Activated CD4-positive, alpha-beta memory T cell treated with anti-CD3 and anti-CD28 coated beads for 36 hours (primary cell): Measurements from ENCODE around the gene TET2. TPM values are rescaled to one million over a fixed set of nuclear protein-coding genes. Genes with fewer than 3 reads are reported as not detected.
"Not testable (repeated sequence)": the region's sequence is repeated elsewhere in the genome, so short reads cannot be mapped to it uniquely, and the experiment has no call there.

Experiments used
- CTCF ChIA-PET: fragments of 350-600 bp; sonication (Branson Sonifier 250); formaldehyde crosslinking; loops from one replicate; lab custom pipeline; 2021; ENCODE audit warnings: antibody characterized with exemption, inconsistent platforms; lab: Charles Lee
- POLR2A ChIA-PET: fragments of 350-600 bp; sonication (Branson Sonifier 250); formaldehyde crosslinking; loops from one replicate; lab custom pipeline; 2021; ENCODE audit warnings: antibody characterized with exemption; lab: Charles Lee
- DNase-seq: peaks from one replicate; pipeline ENCODE4 v3.0.0-alpha.2; 2020
- H3K27ac Mint-ChIP-seq: one replicate; pipeline ENCODE4 v1.8.0; 2021; ENCODE audit warnings: mixed read lengths
- H3K27me3 Mint-ChIP-seq: one replicate; pipeline ENCODE4 v1.8.0; 2021; ENCODE audit warnings: mixed read lengths
- H3K36me3 Mint-ChIP-seq: one replicate; pipeline ENCODE4 v1.8.0; 2021; ENCODE audit warnings: mixed read lengths
- H3K4me1 Mint-ChIP-seq: one replicate; pipeline ENCODE4 v1.8.0; 2021; ENCODE audit warnings: low read depth, mixed read lengths
- H3K4me3 Mint-ChIP-seq: one replicate; pipeline ENCODE4 v1.8.0; 2021; ENCODE audit warnings: mild to moderate bottlenecking, mixed read lengths
- H3K9me3 Mint-ChIP-seq: one replicate; pipeline ENCODE4 v1.8.0; 2021; ENCODE audit warnings: mixed read lengths
- intact Hi-C: fragments of 100-400 bp; cut with micrococcal nuclease; formaldehyde crosslinking; loops from one replicate; pipeline ENCODE4 v1.15.1; 2023
- total RNA-seq, 2 experiments: library from RNA; stranded (reverse); gene quantifications; one replicate each; pipeline ENCODE4 v1.2.3, GENCODE V29; 2021

TET2 gene
- total RNA-seq, 2 experiments from 2014 or later, result 30.2 to 30.6 TPM

- Mint-ChIP-seq H3K9me3 (no peaks in the 10 kb centered on the region), H3K4me3 (no peak overlapping the region), H3K36me3 (peaks cover 37% of the 10 kb centered on the region), H3K27ac (no peak overlapping the region), H3K4me1 (peaks cover 48% of the 10 kb centered on the region), H3K27me3 (no peaks in the 10 kb centered on the region)
- CTCF ChIA-PET, result interaction anchor here (0.6 to 1.7 kb wide), 5 partner anchors 28 to 353 kb away, joined by 3 to 7 read pairs (median 3); partner anchors contain the start of gene PPA2
- intact Hi-C loops, result no loop called here
- DNase-seq, result no peak
- POLR2A ChIA-PET, result no interaction called here
Measured at GRCh38 chr4:105277702-105278101, 131.0 kb downstream of the TET2 start.

DNA sequence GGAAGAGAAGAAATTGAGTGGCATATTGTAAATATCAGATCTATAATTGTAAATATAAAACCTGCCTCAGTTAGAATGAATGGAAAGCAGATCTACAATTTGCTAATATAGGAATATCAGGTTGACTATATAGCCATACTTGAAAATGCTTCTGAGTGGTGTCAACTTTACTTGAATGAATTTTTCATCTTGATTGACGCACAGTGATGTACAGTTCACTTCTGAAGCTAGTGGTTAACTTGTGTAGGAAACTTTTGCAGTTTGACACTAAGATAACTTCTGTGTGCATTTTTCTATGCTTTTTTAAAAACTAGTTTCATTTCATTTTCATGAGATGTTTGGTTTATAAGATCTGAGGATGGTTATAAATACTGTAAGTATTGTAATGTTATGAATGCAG, 132.6 kb downstream of the TET2 start:
- CTCF ChIA-PET, result no interaction called here
- Mint-ChIP-seq H3K27me3 (no peaks in the 10 kb centered on the region), H3K9me3 (no peaks in the 10 kb centered on the region), H3K27ac (peak overlapping the region; percentile 1), H3K4me1 (peaks cover 34% of the 10 kb centered on the region), H3K4me3 (no peak overlapping the region), H3K36me3 (peaks cover 25% of the 10 kb centered on the region)
- POLR2A ChIA-PET, result no interaction called here
- intact Hi-C loops, result loop anchor here (1.0 kb wide), 1 partner anchor 27 kb away; no protein-coding TSS in a partner anchor
- DNase-seq, result no peak

DNA sequence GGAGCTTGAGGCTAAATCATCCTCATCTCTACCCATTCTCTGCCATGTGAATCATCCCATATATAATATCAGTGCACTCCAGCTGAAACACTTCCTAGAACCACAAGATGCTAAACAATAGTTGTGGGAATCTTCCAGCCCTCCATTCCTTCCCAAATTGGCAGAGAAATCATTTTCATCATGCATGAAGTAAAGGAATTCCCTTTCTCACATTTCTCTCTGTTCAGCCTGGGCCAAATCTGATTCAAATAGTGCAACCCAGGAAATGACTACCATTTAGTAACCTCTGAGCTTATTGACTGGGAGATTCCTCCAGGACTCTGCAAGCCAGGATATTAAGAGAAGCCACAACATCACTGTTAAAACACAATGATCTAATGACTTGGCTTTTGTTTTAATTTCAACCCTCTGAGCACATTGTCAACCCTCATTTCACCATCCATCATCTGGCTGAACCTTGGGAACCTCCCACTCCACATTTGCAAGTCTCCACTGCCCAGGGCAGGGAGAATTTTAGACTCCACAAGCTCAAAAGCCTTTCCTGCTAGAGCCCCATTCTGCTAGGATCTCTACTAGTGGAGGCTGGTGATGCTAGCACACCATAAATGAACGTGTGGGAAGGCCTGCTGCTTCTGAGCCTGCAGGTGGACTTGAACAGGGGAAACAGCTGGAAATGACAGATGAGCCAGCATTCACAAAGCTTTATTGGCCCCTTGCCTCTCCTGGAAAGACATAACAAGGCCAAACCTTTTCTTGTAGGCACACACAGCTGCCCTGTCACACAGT, 133.9 kb downstream of the TET2 start:
- Mint-ChIP-seq H3K4me1 (peaks cover 26% of the 10 kb centered on the region), H3K4me3 (no peak overlapping the region), H3K27me3 (no peaks in the 10 kb centered on the region), H3K9me3 (no peaks in the 10 kb centered on the region), H3K36me3 (peaks cover 13% of the 10 kb centered on the region), H3K27ac (peak overlapping the region; percentile 58)
- CTCF ChIA-PET, result no interaction called here
- no peak for DNase-seq
- POLR2A ChIA-PET, result no interaction called here
- intact Hi-C loops, result no loop called here

DNA sequence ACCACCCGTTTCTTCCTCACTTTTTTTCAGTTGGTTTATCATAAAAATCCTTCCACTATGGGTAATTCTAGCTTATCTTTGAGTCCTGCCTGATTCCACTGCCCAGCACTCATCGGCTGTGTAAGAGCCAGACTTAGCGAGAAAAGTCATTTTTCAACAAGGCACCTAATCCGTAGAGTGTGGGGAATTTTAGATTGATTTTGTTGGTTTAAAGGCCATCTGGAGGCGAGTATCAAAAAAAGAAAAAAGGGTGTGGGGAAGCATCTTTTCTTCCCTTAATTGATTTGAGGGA, 134.4 kb downstream of the TET2 start:
- DNase-seq, result no peak
- no peak overlapping the region for H3K27ac Mint-ChIP-seq
- POLR2A ChIA-PET, result no interaction called here
- intact Hi-C loops, result no loop called here
- peaks cover 25% of the 10 kb centered on the region for H3K4me1 Mint-ChIP-seq
- H3K9me3 Mint-ChIP-seq, result no peaks in the 10 kb centered on the region
- CTCF ChIA-PET, result no interaction called here
- peaks cover 8% of the 10 kb centered on the region for H3K36me3 Mint-ChIP-seq
- no peaks in the 10 kb centered on the region for H3K27me3 Mint-ChIP-seq
- no peak overlapping the region for H3K4me3 Mint-ChIP-seq

DNA sequence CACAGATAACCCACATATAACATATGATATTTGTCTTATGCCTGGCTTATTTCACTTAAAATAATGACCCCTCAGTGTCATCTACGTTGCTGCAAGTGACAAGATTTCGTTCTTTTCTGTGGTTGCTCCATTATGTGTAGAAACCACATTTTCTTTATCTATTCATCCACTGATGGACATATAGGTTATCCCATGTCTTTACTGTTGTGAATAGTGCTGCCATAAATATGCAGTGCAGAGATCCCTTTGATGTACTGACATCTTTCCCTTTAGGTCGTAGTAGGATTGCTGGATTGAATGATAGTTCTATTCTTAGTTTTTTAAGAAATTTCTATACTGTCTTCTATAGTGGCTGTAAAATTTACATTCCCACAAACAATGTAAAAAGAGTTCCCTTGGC, 135.8 kb downstream of the TET2 start:
- Mint-ChIP-seq H3K9me3 (peaks cover 7% of the 10 kb centered on the region), H3K27me3 (no peaks in the 10 kb centered on the region), H3K4me3 (no peak overlapping the region), H3K4me1 (peaks cover 21% of the 10 kb centered on the region), H3K36me3 (no peaks in the 10 kb centered on the region), H3K27ac (no peak overlapping the region)
- no peak for DNase-seq
- ChIA-PET CTCF (no interaction called here), POLR2A (no interaction called here)
- intact Hi-C loops, result no loop called here

DNA sequence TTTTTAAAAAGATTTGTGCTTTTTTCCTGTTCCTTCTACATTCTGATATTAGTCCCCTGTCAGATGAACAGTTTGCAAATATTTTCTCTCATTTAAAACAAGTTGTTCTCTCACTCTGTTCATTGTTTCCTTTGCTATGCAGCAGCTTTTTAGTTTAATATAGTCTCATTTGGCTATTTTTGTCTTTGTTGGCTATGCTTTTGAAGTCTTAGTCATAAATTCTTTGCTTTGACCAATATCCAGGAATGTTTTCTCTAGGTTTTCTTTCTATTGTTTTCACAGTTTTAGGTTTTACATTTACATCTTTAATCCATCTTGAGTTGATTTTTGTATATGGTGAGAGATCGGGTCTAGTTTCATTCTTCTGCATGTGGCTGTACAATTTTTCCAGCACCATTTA, 136.8 kb downstream of the TET2 start:
- no peak for DNase-seq
- Mint-ChIP-seq H3K27ac (no peak overlapping the region), H3K4me3 (no peak overlapping the region), H3K27me3 (no peaks in the 10 kb centered on the region), H3K4me1 (peaks cover 21% of the 10 kb centered on the region), H3K36me3 (peaks cover 3% of the 10 kb centered on the region), H3K9me3 (peaks cover 14% of the 10 kb centered on the region)
- intact Hi-C loops, result no loop called here
- ChIA-PET POLR2A (no interaction called here), CTCF (no interaction called here)

DNA sequence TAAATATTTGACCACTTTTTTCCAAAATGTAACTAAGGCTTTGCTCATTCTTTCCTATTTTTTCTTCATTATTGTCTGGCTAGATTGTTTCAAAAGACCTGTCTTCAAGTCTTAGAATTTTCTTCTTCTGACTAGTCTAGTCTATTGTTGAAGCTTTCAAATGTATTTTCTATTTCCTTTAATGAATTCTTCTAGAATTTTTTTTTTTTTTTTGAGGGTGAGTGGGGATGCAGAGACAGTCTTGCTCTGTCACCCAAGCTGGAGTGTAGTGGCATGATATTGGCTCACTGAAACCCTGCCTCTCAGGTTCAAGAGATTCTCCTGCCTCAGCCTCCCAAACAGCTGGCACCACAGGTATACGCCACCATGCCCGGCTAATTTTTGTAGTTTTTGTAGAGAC, 141.4 kb downstream of the TET2 start:
- no peak for DNase-seq
- ChIA-PET POLR2A (no interaction called here), CTCF (no interaction called here)
- Mint-ChIP-seq H3K27me3 (no peaks in the 10 kb centered on the region), H3K4me1 (peaks cover 3% of the 10 kb centered on the region), H3K9me3 (peaks cover 20% of the 10 kb centered on the region), H3K27ac (no peak overlapping the region), H3K4me3 (no peak overlapping the region), H3K36me3 (peaks cover 8% of the 10 kb centered on the region)
- intact Hi-C loops, result no loop called here

GRCh38 chr4:105291925-105292324, 145.2 kb downstream of the TET2 start:
- Mint-ChIP-seq H3K36me3 (peaks cover 8% of the 10 kb centered on the region), H3K4me3 (no peak overlapping the region), H3K27ac (no peak overlapping the region), H3K4me1 (peaks cover 2% of the 10 kb centered on the region), H3K27me3 (no peaks in the 10 kb centered on the region), H3K9me3 (peaks cover 15% of the 10 kb centered on the region)
- intact Hi-C loops, result no loop called here
- CTCF ChIA-PET, result no interaction called here
- DNase-seq, result no peak
- POLR2A ChIA-PET, result no interaction called here

- POLR2A ChIA-PET, result no interaction called here
Measured at GRCh38 chr4:105293360-105293759, 146.7 kb downstream of the TET2 start.

GRCh38 chr4:105296672-105297071, 150.0 kb downstream of the TET2 start:
- DNase-seq, result no peak
- POLR2A ChIA-PET, result no interaction called here
- peaks cover 18% of the 10 kb centered on the region for H3K36me3 Mint-ChIP-seq
- intact Hi-C loops, result no loop called here
- H3K4me3 Mint-ChIP-seq, result no peak overlapping the region
- H3K4me1 Mint-ChIP-seq, result no peaks in the 10 kb centered on the region
- H3K27me3 Mint-ChIP-seq, result no peaks in the 10 kb centered on the region
- H3K27ac Mint-ChIP-seq, result no peak overlapping the region
- peaks cover 31% of the 10 kb centered on the region for H3K9me3 Mint-ChIP-seq
- CTCF ChIA-PET, result no interaction called here

More at GRCh38 chr4:105293360-105293759, 146.7 kb downstream of the TET2 start:
- H3K27ac Mint-ChIP-seq, result no peak overlapping the region
- H3K9me3 Mint-ChIP-seq, result peaks cover 8% of the 10 kb centered on the region
- intact Hi-C loops, result no loop called here
- H3K36me3 Mint-ChIP-seq, result peaks cover 8% of the 10 kb centered on the region
- no peaks in the 10 kb centered on the region for H3K27me3 Mint-ChIP-seq
- no peak overlapping the region for H3K4me3 Mint-ChIP-seq
- CTCF ChIA-PET, result no interaction called here
- H3K4me1 Mint-ChIP-seq, result no peaks in the 10 kb centered on the region
- DNase-seq, result no peak

GRCh38 chr4:105299027-105299426, 152.4 kb downstream of the TET2 start:
- Mint-ChIP-seq H3K9me3 (peaks cover 52% of the 10 kb centered on the region), H3K36me3 (peaks cover 35% of the 10 kb centered on the region)
- H3K27ac Mint-ChIP-seq, POLR2A ChIA-PET, H3K4me1 Mint-ChIP-seq, H3K4me3 Mint-ChIP-seq, H3K27me3 Mint-ChIP-seq, intact Hi-C loops, DNase-seq, CTCF ChIA-PET: not testable (repeated sequence)

GRCh38 chr4:105304085-105304484, 157.4 kb downstream of the TET2 start:
- intact Hi-C loops, result loop anchor here (10.0 kb wide), 1 partner anchor 369 kb away; no protein-coding TSS in a partner anchor
- DNase-seq, result no peak
- H3K27me3 Mint-ChIP-seq, result no peaks in the 10 kb centered on the region
- H3K4me1 Mint-ChIP-seq, result peaks cover 25% of the 10 kb centered on the region
- POLR2A ChIA-PET, result interaction anchor here (3.7 kb wide), 1 partner anchor 170 kb away, joined by 24 read pairs; the partner anchor contains the start of gene PPA2
- peaks cover 36% of the 10 kb centered on the region for H3K36me3 Mint-ChIP-seq
- H3K27ac Mint-ChIP-seq, result peak overlapping the region; percentile 33
- peaks cover 59% of the 10 kb centered on the region for H3K9me3 Mint-ChIP-seq
- CTCF ChIA-PET, result interaction anchor here (1.1 to 2.8 kb wide), 2 partner anchors 22 to 170 kb away, joined by 3 to 23 read pairs; partner anchors contain the start of gene PPA2
- H3K4me3 Mint-ChIP-seq, result no peak overlapping the region
